ENCODE measurements around the gene PLOD1.
"Not testable (repeated sequence)": the region's sequence is repeated elsewhere in the genome, so short reads cannot be mapped to it uniquely, and the experiment has no call there.

The PLOD1 gene

GRCh38 chr1:11925938-11926292 is 8.6 kb upstream of the PLOD1 start:
- peak overlapping the region; percentile 58 for H3K4me3 ChIP-seq (ENCODE audit: low read depth, low read length)
- ChIA-PET CTCF (no interaction called here), POLR2A (interaction anchor here (2.3 kb wide), 1 partner anchor 17 kb away, joined by 35 read pairs; no protein-coding TSS in a partner anchor)
- no peak for TF ChIP-seq CTCF (IDR thresholded peaks at IDR 0.05; ENCODE audit: insufficient read depth, low read length, missing control alignments)
- DNase-seq (ENCODE audit: low read depth, low spot score), result no peak

GRCh38 chr1:11927866-11928592 is 6.5 kb upstream of the PLOD1 start:
- ChIA-PET POLR2A (interaction anchor here (0.6 to 3.0 kb wide), 2 partner anchors 19 kb away, joined by 3 to 40 read pairs; no protein-coding TSS in a partner anchor), CTCF (no interaction called here)
- DNase-seq (ENCODE audit: low read depth, low spot score), result no peak
- TF ChIP-seq CTCF (IDR thresholded peaks at IDR 0.05; ENCODE audit: insufficient read depth, low read length, missing control alignments), result no peak
- H3K4me3 ChIP-seq (ENCODE audit: low read depth, low read length), result no peak overlapping the region

- CTCF ChIA-PET, result interaction anchor here (1.9 kb wide), 1 partner anchor 22 kb away, joined by 4 read pairs; no protein-coding TSS in a partner anchor
- no peak overlapping the region for H3K4me3 ChIP-seq (ENCODE audit: low read depth, low read length)
- no peak for DNase-seq (ENCODE audit: low read depth, low spot score)
- POLR2A ChIA-PET, result interaction anchor here (3.0 kb wide), 1 partner anchor 21 kb away, joined by 40 read pairs; no protein-coding TSS in a partner anchor
- no peak for TF ChIP-seq CTCF (IDR thresholded peaks at IDR 0.05; ENCODE audit: insufficient read depth, low read length, missing control alignments)
Observed at GRCh38 chr1:11929849-11930248, 4.7 kb upstream of the PLOD1 start.

- no peak overlapping the region for H3K4me3 ChIP-seq (ENCODE audit: low read depth, low read length)
- POLR2A ChIA-PET, result interaction anchor here (0.7 to 3.0 kb wide), 2 partner anchors 22 to 52 kb away, joined by 3 to 40 read pairs; no protein-coding TSS in a partner anchor
- DNase-seq (ENCODE audit: low read depth, low spot score), result no peak
- no peak for TF ChIP-seq CTCF (IDR thresholded peaks at IDR 0.05; ENCODE audit: insufficient read depth, low read length, missing control alignments)
- CTCF ChIA-PET, result no interaction called here
Observed at GRCh38 chr1:11930571-11931445, 3.7 kb upstream of the PLOD1 start.

GRCh38 chr1:11931845-11932244 is 2.7 kb upstream of the PLOD1 start:
- ChIA-PET POLR2A (interaction anchor here (2.2 kb wide), 1 partner anchor 23 kb away, joined by 9 read pairs; no protein-coding TSS in a partner anchor), CTCF (no interaction called here)
- no peak for TF ChIP-seq CTCF (IDR thresholded peaks at IDR 0.05; ENCODE audit: insufficient read depth, low read length, missing control alignments)
- no peak overlapping the region for H3K4me3 ChIP-seq (ENCODE audit: low read depth, low read length)
- no peak for DNase-seq (ENCODE audit: low read depth, low spot score)

GRCh38 chr1:11935057-11935412 is 518 bp downstream of the PLOD1 start:
- H3K4me3 ChIP-seq (ENCODE audit: low read depth, low read length), result peak overlapping the region; percentile 84
- ChIA-PET POLR2A (interaction anchor here (1.5 to 3.7 kb wide), 2 partner anchors 12 to 26 kb away, joined by 4 to 27 read pairs; no protein-coding TSS in a partner anchor), CTCF (no interaction called here)
- no peak for DNase-seq (ENCODE audit: low read depth, low spot score)
- TF ChIP-seq CTCF (IDR thresholded peaks at IDR 0.05; ENCODE audit: insufficient read depth, low read length, missing control alignments), result no peak

- H3K4me3 ChIP-seq (ENCODE audit: low read depth, low read length), result peak overlapping the region; percentile 32
- CTCF ChIA-PET, result interaction anchor here (1.4 kb wide), 1 partner anchor 11 kb away, joined by 3 read pairs; no protein-coding TSS in a partner anchor
- POLR2A ChIA-PET, result interaction anchor here (3.7 kb wide), 1 partner anchor 27 kb away, joined by 27 read pairs; no protein-coding TSS in a partner anchor
Observed at GRCh38 chr1:11935733-11936132, 1.2 kb downstream of the PLOD1 start.

More at GRCh38 chr1:11935733-11936132, 1.2 kb downstream of the PLOD1 start:
- DNase-seq (ENCODE audit: low read depth, low spot score), result not testable (repeated sequence)
